ENCODE data around the gene DYDC1.

DNA sequence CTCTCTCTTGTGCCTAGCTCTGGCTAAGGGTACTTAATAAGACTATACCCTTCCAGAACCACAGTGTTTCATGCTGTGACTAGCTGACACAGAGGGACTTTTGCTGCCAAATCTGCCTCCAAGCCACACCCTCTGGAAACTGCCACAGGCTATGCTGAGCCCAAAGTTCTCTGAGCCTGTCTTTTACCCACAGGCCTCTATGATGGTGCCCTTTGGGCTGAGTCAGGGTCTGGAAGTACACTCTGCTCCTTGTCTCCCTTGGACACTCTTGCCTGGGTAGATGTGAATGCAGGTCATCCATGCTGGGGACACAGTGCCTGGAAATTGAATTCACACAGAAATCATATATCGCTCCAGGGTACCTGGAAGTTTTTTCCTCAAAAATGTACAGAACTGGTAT, 22.6 kb downstream of the DYDC1 start:
- TF ChIP-seq CTCF (IDR thresholded peaks at IDR 0.05; ENCODE audit: insufficient read depth, low read length, poor library complexity, severe bottlenecking), result no peak
- TF ChIP-seq EZH2phosphoT487 (conservative IDR thresholded peaks at IDR 0.05; ENCODE audit: low read length), result no peak
